GM18868 (cell line): Measurements from ENCODE around the gene CDH2.

Experiments used
- ATAC-seq: cut with Tn5 transposase; IDR thresholded peaks from one replicate; pipeline ENCODE4 v1.9.1; 2021; ENCODE audit warnings: mild to moderate bottlenecking, moderate library complexity; ENCODE audit not compliant: unreplicated experiment

CDH2 gene

DNA sequence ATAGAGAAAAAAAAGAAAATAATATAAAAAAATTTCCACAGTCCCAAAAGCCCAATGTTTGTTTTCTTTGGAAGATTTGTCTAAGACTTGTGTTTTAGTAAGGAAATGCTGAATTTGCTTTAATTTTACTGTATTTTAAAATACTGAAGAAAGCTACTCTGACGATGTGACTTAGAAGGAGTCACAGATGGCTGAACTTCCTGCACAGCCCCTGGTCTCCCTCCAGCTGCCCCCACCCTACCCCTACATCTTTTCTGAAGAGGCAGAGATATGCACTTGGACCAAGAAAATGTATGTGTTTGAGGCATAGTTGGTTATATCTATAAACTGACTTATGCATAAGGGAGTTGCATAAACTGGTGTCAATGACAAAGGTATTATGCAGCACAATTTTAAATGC is 172.3 kb downstream of the CDH2 start:
- no peak for ATAC-seq

DNA sequence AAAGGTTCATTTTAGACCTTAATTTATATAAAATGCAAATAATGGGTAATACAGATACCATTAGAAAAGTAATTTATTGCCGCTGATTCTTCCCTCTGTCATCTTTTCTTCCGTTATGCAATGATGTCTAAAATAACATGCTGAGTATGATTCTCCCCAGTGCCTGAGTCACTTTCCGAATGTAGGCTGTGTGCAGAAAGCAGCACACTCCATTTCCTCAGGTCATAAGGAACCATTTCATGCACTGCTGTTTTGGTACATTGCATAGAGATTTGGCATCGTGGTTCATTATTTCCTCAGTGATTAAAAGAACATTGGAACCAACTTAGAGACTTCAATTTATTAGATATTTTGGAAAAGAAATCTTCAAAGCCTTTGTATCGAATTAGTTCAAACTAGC is 173.5 kb downstream of the CDH2 start:
- ATAC-seq = no peak

DNA sequence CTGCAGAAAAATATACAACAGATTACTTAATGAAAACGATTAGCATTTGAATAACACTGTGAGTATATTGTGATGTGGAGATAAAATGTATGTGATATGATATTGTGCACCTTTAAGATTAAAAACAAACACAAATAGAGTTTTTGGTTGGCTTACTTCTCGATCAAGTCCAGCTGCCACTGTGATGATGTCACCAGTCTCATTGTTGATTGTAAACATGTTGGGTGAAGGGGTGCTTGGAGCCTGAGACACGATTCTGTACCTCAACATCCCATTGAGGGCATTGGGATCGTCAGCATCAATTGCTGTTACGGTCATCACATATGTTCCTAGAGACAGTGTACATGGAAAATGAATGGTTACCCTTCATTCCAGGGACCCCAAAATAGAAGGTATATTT is 174.1 kb downstream of the CDH2 start:
- no peak for ATAC-seq

DNA sequence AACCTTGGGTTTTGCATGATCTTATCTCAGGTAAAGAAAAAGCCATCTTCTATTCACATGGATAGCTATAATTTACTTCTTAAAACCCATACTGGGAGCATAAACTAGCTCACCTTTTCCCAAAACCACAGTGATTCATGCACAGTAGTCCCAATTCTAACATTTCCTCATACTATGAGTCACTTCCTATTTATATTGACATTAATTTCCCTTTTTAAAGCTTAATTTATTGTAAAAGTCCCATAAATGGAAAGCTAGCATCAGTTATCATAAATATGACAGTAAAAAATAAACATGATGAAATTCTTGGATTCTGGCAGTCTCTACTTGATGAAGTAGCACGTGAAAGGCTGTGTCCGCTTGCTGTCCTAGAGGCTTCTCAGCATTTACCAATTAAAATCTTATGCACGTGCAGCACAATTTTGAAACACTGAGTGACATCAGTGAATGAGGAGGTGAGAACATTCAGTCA is 180.1 kb downstream of the CDH2 start:
- no peak for ATAC-seq

DNA sequence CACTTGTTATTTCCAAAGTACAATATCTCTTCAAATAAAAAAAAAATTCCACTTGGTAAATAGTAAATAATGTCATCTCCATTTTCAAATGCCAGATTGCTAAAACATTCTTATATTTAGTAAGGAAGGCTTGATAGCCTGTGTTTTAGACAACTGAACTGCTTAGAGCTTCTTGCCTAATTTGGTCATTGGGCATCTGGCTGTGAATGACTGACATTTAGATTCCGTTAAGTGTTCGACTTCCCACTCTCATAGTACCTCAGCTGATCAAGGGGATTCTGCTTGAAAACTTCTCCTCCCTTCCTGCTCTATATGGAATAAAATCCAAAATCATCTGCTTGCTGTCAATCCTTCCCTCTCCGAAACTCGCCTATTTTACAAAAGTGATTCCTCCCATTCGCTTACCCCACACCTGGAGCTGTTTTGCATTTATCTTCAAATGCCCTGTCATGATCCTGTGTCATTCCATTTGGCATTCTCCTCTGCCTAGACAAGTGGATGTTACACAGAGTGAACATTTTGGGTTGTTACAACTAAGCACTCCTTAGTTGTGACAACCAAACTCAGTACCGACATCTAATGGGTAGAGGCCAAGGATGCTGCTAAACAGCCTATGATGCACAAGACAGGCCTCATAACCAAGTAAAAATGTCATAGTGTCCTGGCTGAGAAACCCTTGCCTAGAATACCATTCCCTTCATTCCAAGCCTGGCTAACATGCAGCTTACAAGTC is 181.0 kb downstream of the CDH2 start:
- no peak for ATAC-seq

DNA sequence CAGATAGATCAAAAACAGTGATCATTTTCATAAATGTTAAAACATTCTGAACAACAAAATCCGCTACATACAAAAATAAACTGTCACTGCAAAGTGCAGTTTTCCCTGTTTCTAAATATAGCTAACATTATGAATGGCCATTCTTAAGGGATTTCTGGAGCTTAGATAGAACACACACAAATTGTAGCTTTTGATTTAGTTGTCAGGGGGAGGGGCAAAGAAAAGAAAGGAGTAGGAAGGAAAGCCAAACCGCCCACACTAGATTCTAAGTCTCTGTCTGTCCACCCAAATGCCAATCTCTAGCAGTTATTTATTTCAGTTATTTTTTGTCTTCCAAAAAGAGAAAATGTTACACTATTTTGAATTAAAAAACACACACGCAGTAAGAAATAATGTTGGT is 182.4 kb downstream of the CDH2 start:
- no peak for ATAC-seq

DNA sequence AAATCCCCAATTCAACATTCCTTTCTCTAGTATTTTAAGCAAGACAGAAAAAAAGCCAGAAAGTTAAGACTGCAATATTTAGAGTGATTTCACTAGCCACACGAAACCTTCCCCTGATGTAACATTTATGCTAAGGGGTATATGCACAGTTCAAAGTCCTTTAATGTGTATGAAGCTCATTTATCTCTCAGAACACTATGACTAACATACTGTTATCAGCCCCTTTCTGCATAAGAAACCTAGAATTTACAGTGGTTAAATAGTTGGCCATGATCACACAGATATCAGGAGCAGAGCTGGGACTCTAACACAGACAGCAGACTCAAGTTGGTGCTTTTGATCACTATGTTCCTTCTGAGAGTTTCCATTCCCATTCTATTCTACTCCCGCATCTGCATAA is 185.5 kb downstream of the CDH2 start:
- no peak for ATAC-seq

DNA sequence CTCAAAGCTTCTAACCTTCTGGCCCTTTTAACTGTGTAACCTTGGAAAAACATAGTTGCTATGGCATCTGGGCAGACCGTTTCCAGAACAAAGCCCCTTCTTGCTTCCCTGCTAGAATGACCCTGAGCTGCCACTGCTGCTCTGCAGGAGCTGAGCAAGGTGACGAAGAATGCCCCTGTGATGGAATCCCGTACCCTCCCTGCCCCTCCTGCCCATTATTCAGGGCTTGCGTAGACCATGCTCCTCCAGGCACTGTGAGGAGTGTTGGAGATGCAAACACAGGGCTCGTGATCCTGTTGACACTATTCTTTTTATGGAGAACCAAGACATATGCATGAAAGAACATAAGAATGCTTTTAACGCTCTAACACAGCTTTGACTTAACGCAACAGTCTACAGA is 191.1 kb downstream of the CDH2 start:
- ATAC-seq = no peak

DNA sequence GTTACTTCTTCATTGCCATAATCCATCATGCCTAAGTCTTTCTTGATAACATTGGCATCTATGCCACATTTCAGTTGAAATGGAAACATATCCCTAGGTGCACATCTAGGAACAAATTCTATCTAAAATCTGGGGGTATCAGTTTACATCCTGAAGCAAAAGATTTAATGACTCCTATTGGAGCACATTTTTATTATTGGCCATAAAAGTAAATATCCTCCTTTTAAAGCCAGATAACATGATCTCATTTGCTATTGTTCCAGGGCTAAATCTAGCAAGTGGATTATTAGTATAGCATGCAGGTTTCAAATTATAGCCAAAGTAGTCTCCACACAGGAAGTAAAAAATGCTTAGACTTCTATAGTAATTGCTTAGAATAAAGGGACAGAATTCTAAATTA is 193.2 kb downstream of the CDH2 start:
- ATAC-seq = no peak

DNA sequence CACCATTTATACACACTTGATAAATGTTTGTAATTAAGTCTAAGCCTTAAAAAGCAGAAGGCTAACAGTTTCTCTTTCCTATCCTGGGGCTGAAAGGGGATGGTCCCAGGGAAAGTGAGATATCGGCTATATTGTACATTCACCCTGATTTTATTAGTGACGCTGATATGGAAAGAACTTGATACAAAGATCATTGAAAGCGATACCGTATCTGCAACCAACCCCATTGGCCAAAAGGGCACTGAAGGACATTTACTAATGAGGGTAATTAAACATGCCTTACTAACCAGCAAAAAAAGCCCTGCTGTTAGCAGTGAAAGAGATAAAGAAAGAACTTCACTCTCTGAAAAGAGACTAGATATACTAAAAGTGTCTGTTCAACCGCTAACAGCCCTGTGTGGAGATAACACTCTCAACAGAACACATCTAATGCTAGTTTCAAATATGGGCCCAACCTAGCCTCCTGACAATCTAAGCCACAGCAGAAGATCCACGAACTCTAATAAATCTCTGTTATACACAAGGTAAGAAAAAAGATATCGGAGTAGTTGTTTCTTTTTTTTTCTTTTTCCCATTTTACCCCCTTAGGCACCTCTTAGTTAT is 200.0 kb downstream of the CDH2 start:
- ATAC-seq = no peak

DNA sequence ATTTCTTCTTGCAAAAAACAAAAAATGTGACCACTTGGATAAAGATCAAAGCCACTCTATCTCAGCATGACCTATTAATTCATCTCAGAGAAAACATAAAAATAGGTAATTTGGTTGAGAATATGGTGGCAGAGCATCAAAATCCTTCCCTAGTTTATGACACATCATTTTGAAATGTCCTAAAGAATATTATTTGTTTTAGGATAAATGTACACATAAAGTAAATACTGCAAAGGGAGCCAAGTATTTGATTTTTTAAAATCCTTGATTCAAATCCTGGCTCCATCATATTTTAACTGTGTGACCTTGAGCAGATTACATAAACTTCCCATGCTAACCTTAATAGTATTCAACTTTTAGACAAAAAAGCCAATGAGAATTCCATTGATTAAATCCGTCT is 206.6 kb downstream of the CDH2 start:
- ATAC-seq = no peak

DNA sequence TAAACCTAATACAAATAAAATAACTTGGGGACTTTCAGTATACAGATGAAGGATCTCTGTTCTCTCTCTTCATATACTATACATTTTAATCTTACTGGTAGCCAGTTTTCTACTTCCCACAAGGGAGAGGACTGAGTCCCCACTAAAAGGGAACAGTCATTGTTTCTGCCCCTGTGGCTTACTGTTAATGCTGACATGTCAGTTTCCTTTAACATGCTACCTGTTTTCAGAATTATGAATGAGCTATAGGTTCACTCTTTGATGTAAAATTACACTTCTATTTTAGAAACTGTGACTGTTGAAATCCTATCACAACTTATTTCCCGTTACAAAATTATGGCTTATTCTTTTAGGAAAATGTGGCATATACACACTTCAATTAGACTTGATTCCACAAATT is 207.7 kb downstream of the CDH2 start:
- no peak for ATAC-seq

DNA sequence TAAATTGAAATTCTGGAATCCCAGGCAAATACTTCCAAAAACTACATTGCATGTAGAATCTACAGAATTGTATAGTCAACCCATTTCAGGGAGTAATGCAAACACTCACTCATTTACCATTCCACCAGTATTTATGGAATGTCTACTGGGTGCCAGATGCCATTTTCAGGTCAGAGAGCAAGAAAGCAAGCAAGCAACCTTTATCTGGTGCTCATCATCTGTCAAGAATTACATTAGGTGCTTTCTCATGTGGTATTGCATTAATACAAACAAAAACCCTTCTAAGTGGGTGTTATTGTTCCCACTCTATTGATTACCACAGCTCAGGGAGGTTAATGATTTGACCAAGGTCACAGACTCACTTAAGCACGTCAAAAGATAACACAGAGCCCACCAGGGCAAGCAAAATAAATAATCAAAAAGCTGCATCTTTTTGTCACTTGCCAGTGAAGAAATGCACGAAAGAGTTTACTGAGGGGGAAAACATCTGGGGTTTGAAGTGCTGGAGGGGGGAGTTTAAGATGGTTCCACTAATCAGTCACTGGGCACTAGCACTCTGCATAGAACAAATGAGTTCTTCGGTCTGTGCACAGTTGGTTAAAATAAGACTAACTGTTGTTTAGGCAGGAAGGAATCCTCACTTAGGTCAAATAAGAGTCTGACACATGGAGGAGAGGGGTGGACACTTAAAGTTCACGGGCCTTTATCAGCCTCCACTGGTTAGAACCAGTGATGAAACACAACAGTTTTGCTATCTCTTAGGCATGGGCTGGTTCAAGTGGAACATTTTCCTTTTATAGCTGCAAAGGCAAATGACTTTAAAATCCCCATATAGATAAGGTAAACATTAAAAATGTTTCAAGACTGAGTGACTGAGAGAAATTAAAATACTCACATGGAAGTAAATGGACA is 208.8 kb downstream of the CDH2 start:
- ATAC-seq = no peak

DNA sequence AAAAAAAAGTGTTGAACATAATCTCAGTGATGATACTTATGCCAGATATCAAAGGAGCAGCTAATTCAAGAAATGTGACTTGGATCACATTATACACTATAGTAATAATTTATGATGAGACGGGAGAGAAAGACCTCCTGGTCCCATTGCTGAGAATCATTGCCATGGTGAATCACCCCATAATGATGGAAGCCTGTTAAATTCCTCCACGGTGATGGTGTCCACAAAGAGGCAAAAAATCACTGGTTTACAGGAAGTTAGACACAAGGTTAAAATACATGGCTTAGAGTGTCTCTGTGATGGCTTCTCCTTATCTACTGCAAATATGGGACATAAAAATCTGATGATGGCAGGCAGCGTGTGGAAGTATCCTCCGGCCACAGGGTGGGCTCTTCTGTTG is 210.0 kb downstream of the CDH2 start:
- ATAC-seq = no peak

DNA sequence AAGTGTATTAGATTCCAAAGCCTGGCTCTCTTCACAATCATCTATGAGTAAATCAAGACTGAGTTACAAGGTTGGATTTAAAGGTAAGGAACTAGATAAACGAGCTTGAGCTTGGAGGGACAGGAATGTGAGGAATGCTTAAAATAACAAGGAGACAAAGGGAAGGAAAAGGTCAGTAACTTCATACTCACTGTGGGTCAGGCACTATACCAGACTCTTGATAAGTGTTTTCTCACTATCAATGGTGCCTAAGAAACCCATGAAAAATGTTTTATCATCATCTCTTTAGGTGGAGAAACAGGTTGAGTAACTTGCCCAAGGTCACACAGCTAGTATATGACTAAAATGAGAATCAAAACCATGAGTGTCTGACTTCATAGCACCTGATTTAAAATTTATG is 212.1 kb downstream of the CDH2 start:
- ATAC-seq = no peak

DNA sequence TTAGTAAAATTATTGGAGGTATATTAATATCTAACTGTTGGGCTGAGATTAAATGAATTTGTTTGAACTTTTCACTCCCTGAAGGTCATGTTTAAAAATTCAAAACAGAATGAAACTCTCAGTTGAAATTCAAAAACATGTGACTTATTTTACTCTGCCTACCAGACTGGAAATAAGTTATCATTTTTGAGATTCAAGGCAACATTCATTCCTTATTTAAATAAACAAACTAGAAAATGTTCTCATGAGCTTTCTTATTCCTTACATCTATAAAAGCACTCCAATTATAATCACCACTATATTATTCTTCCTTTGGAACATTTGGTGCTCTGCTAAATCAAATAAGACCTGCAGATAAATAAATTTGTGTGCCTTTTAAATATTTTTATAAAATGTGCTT is 217.8 kb downstream of the CDH2 start:
- no peak for ATAC-seq

DNA sequence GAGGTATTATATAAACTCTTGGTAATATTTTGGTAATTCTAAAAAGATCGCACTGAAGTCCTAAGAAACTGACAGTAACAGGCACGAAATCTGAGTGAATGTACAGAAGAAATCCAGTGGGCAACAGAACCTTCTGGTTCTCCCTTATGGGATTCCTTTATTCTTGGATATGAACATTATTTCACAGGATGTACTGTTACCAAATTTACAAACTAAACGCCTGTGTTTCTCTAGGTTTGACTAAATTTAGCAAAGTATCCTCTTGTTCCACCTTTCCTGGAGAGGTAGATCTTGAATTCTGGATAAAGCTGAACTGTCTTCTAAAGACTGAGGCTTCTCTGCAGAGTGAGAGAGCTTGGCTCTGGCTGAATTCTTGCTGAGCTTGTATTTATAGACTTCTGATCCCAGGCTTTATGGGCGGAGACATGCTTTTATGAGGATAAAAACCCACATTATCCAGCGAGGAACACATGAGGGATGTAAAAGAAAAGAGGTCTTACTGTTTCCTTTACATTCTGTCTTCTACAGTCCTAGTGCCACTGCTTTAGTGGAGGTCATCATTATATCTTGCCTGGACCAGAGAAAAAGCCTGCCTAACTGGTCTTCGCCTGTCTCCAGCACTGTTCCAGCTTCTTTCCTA is 220.8 kb downstream of the CDH2 start:
- ATAC-seq = no peak

DNA sequence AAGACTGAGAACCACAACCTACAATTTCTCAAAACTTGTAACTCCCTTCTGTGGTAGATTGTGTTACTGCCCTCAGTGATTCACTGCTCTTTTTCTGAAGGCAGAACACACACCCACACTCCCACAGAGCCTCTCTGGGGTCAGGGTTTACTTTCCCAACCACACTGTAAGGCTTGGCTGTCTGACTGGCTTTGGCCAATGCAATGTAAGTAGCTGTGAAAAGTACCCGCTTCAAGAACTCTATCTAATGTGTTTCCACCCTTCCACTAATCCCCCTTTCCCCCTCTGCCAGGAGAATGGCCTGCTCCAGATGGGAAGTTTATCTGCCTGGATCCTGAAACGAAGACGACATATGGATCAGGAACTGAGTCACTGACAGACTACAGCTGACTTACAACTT is 222.7 kb downstream of the CDH2 start:
- ATAC-seq = no peak

DNA sequence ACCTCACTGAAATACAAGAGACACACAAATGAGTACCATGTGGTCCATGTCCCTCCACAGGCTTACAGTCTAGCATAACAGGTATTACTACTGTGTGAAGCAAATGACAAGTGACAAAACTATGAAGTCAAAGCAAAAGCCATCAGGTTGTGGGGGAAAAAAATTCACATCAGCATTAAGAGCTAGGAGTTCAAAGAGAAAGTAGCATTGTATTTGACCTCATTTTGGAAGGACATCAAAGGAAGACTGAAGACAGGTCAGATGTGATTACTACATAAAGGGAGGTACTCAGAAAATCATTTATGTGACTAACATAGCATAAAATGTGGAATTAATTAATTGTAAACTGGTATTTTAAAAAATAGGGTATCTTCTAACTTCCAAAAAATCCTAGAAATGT is 224.2 kb downstream of the CDH2 start:
- no peak for ATAC-seq

DNA sequence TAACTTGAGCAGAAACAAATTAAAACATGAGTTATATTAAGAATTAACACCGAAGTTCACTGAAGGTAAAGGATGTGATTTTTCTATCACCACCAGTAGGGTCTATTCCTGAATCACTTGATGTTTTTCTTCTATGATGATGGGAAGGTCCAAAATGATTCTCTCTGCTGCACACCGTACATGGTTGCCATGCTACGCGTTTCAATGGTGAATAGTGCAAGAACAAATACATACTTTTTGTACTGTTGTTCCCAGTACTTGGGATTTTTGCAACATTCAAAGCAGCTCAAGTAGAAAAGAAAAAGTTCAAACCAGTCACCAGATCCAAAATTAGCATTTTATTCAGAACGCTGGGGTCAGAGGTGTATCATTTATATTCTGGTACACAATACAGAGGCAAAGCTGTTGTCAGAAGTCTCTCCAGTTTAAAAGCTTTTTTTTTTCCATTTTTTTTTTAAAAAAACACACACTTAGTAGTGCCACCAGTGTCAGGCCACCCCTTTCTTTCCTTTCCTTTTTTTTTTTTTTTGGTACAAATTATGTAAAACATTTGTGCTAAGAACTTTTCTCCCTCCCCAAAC is 226.2 kb downstream of the CDH2 start:
- ATAC-seq = no peak

DNA sequence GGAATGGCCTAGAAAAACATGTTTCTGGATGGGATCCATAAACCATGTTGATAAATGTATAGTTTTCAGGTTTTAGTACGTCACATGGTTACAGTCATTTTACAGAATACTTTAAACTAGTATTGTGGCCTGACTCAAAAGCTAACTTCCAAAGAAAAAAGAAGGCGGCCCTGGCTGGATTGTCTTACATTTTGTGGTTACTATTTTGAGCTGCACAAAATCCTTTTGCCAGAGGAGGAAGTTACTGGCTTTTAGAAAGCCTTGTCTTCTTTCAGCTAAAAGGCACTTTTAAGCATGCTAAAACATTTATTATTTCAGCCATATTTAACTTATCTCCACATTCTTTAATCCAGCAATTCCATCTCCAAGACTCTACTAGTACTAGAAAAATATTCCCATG is 227.9 kb downstream of the CDH2 start:
- no peak for ATAC-seq
